Ascending aorta (tissue), 2 donors: ENCODE measurements around the gene ATP4A. TPM values are rescaled to one million over a fixed set of nuclear protein-coding genes. Genes with fewer than 3 reads are reported as not detected.

Experiments used
- DNase-seq, 2 donors: peaks; one replicate each; pipeline ENCODE4 v3.0.0-alpha.2; 2019; ENCODE audit warnings: low spot score in 2 of 2
- H3K27ac ChIP-seq, 2 donors: fragments of 200-600 bp; sonication (generic); one replicate each; pipeline ENCODE4 v1.5.1; 2016 to 2017; ENCODE audit warnings: mild to moderate bottlenecking in 1 of 2
- H3K27me3 ChIP-seq: fragments of 200-600 bp; sonication (generic); one replicate; pipeline ENCODE4 v1.5.1; 2017
- H3K36me3 ChIP-seq, 2 donors: fragments of 200-600 bp; sonication (generic); one replicate each; pipeline ENCODE4 v1.5.1; 2016
- H3K4me1 ChIP-seq, 2 donors: fragments of 200-600 bp; sonication (generic); one replicate each; pipeline ENCODE4 v1.5.1; 2016 to 2017; ENCODE audit warnings: mild to moderate bottlenecking in 1 of 2
- H3K4me3 ChIP-seq, 2 donors: fragments of 200-600 bp; sonication (generic); one replicate each; pipeline ENCODE4 v1.5.1; 2016 to 2017; ENCODE audit warnings: mild to moderate bottlenecking in 1 of 2
- H3K9me3 ChIP-seq, 2 donors: fragments of 200-600 bp; sonication (generic); one replicate each; pipeline ENCODE4 v1.5.1; 2016
- intact Hi-C: fragments of 100-400 bp; cut with DNase I; formaldehyde crosslinking; loops from one replicate; pipeline ENCODE4 v1.15.1; 2023
- total RNA-seq: library from RNA; depleted of rRNA; stranded (reverse); fragments of >200 nt; gene quantifications from one replicate; pipeline ENCODE4 v1.1.0, GENCODE V29; 2016
- TF ChIP-seq, protein P1 (sequence below), 3 experiments: fragments of 200-600 bp in 2 of 3; fragments of 450-650 bp in 1 of 3; sonication (generic) in 2 of 3; IDR thresholded peaks; one replicate each; pipeline ENCODE4 v1.5.1; 2016 to 2019; ENCODE audit warnings: antibody characterized with exemption in 3 of 3, mild to moderate bottlenecking in 1 of 3, moderate library complexity in 1 of 3

Gene ATP4A
- total RNA-seq, 1 donor from 2014 or later: not detected

DNA sequence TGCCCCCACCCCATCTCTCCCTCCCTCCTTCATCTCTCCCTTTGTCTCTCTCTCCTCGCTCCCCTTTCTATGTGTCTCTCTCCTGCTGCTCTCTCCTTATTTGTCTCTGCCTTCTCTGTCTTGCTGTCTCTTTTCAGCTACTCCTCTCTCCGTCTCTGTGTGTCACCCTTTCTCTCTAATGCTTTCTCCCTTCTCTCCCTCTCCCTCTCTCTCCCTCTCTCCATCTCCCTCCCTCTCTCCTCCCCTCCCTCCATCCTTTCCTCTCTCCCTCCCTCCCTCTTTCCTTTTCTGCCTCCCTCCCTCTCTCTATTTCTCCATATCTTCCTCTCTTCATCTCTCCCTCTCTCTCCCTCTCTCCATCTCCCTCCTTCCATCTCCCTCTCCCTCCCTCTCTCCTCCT, 682 bp downstream of the ATP4A start:
- TF ChIP-seq, protein P1, sequence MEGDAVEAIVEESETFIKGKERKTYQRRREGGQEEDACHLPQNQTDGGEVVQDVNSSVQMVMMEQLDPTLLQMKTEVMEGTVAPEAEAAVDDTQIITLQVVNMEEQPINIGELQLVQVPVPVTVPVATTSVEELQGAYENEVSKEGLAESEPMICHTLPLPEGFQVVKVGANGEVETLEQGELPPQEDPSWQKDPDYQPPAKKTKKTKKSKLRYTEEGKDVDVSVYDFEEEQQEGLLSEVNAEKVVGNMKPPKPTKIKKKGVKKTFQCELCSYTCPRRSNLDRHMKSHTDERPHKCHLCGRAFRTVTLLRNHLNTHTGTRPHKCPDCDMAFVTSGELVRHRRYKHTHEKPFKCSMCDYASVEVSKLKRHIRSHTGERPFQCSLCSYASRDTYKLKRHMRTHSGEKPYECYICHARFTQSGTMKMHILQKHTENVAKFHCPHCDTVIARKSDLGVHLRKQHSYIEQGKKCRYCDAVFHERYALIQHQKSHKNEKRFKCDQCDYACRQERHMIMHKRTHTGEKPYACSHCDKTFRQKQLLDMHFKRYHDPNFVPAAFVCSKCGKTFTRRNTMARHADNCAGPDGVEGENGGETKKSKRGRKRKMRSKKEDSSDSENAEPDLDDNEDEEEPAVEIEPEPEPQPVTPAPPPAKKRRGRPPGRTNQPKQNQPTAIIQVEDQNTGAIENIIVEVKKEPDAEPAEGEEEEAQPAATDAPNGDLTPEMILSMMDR (IDR thresholded peaks at IDR 0.05): no peak
- H3K36me3 ChIP-seq: no peaks in the 10 kb centered on the region
- intact Hi-C loops: no loop called here
- H3K4me1 ChIP-seq: peaks cover 0 to 3% of the 10 kb centered on the region in 2 donors
- H3K27me3 ChIP-seq: peaks cover 5% of the 10 kb centered on the region
- no peaks in the 10 kb centered on the region for H3K9me3 ChIP-seq
- H3K27ac ChIP-seq: no peak overlapping the region
- no peak for DNase-seq
- H3K4me3 ChIP-seq: no peak overlapping the region

DNA sequence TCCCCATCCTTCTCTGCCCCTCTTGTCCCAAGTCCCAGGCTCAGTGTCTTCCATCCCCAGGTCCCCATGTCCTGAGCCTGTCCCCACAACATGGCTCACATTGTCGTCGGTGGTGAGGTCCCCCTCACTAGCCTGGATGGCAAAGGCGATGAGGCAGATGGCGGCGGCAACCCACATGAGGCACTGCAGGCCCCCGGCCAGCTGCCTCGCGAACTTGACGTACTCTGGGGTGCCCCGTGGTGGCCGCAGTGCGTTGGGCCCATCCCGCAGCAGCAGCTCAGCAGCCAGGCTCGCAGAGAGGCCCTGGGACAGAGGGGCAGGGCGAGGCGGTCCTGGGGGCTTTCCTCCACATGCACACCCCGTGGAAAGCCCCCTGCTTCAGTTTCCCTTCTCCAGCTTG, 1.1 kb downstream of the ATP4A start:
- no peak for DNase-seq
- TF ChIP-seq, protein P1 (IDR thresholded peaks at IDR 0.05): no peak
- Histone ChIP-seq H3K27me3 (peaks cover 9% of the 10 kb centered on the region), H3K4me3 (no peak overlapping the region), H3K27ac (no peak overlapping the region), H3K36me3 (no peaks in the 10 kb centered on the region), H3K4me1 (peaks cover 0 to 6% of the 10 kb centered on the region in 2 donors), H3K9me3 (no peaks in the 10 kb centered on the region)
- intact Hi-C loops: no loop called here

DNA sequence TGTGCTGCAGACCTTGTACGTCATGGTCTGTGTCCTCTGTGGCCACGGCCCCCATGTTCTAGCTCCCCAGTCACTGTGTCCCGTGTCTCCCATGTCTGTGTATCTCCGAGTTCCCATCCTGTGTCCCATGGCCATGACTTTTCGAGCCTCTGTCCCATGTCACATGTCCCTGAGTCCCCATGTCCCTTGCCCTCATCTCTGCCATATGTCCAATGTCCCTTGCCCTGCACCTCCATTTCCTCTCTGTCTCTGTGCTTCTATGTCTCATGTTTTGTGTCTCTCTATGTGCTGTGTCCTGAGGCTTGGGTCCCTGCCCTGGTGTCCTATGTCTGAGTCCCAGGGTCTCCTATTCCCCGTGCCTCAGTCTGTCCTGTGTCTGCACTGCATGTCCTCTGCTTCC, 2.0 kb downstream of the ATP4A start:
- H3K27ac ChIP-seq: no peak overlapping the region
- intact Hi-C loops: no loop called here
- DNase-seq: peak in 1 of 2 donors; percentile 28
- peaks cover 0 to 6% of the 10 kb centered on the region in 2 donors for H3K4me1 ChIP-seq
- H3K27me3 ChIP-seq: peaks cover 9% of the 10 kb centered on the region
- TF ChIP-seq, protein P1 (IDR thresholded peaks at IDR 0.05): no peak
- no peak overlapping the region for H3K4me3 ChIP-seq
- H3K9me3 ChIP-seq: no peaks in the 10 kb centered on the region
- no peaks in the 10 kb centered on the region for H3K36me3 ChIP-seq

DNA sequence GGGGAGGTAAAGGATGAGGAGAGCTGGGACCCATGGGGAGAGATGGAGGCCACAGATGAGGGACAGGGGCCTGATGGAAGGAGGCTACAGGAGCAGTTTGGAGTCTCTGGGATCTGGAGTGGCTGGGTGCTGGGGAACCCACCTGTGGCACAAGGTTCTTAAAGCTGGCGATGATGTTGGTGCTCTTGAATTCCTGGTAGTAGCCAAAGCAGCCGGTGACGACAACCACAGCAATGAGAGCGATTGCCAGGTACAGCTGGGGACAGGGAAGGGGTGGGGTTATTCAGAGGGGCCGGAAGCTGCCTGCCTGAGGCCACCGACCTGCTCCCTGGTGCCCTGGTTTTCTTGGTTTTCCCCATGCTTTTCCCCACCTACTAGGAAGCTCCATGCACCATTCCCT, 2.8 kb downstream of the ATP4A start:
- intact Hi-C loops: no loop called here
- H3K4me1 ChIP-seq: peaks cover 0 to 6% of the 10 kb centered on the region in 2 donors
- peaks cover 9% of the 10 kb centered on the region for H3K27me3 ChIP-seq
- DNase-seq: no peak
- H3K27ac ChIP-seq: no peak overlapping the region
- no peaks in the 10 kb centered on the region for H3K9me3 ChIP-seq
- H3K36me3 ChIP-seq: no peaks in the 10 kb centered on the region
- no peak overlapping the region for H3K4me3 ChIP-seq
- TF ChIP-seq, protein P1 (IDR thresholded peaks at IDR 0.05): no peak

DNA sequence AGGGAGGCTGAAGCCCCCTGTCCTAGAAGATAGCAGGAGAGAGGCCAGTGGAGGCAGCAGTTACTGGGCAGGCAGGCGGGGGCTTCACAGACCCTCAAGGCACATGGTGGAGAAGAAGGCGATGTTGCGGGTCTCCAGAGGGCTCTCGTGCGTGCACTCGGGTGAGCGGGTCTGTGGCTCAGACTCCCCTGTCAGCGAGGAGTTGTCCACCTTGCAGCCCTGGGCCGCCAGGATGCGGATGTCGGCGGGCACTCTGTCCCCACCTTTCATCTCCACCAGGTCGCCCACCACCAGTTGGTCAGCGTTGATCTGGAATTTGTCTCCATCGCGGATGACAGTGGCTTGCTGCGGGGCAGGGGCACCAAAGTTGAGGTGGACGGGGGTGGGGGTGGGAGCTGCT, 3.2 kb downstream of the ATP4A start:
- Histone ChIP-seq H3K4me1 (peaks cover 0 to 6% of the 10 kb centered on the region in 2 donors), H3K9me3 (no peaks in the 10 kb centered on the region), H3K27ac (no peak overlapping the region), H3K36me3 (no peaks in the 10 kb centered on the region), H3K4me3 (no peak overlapping the region), H3K27me3 (peaks cover 9% of the 10 kb centered on the region)
- TF ChIP-seq, protein P1 (IDR thresholded peaks at IDR 0.05): no peak
- no peak for DNase-seq
- intact Hi-C loops: no loop called here

DNA sequence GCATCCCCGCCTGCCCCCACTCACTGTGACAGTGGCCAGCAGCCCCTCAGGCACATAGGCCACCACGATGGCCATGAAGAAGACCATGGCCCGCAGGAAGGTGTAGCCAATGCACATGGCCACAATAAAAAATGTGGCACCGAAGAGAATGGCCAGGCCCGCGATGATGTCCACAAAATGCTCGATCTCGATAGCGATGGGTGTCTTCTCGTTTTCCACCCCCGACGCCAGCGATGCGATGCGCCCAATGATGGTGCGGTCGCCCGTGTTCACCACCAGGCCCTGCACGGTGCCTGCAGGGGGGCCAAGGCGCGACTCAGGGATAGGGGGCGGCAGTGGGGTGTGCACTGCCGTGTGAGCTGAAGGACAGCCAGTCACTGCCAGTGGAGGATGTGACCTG, 3.7 kb downstream of the ATP4A start:
- Histone ChIP-seq H3K9me3 (no peaks in the 10 kb centered on the region), H3K27me3 (peaks cover 9% of the 10 kb centered on the region), H3K27ac (no peak overlapping the region), H3K4me3 (no peak overlapping the region), H3K36me3 (no peaks in the 10 kb centered on the region), H3K4me1 (peaks cover 0 to 6% of the 10 kb centered on the region in 2 donors)
- TF ChIP-seq, protein P1 (IDR thresholded peaks at IDR 0.05): no peak
- intact Hi-C loops: no loop called here
- no peak for DNase-seq
